Measurements from ENCODE around the gene DEAF1.

Gene DEAF1

DNA sequence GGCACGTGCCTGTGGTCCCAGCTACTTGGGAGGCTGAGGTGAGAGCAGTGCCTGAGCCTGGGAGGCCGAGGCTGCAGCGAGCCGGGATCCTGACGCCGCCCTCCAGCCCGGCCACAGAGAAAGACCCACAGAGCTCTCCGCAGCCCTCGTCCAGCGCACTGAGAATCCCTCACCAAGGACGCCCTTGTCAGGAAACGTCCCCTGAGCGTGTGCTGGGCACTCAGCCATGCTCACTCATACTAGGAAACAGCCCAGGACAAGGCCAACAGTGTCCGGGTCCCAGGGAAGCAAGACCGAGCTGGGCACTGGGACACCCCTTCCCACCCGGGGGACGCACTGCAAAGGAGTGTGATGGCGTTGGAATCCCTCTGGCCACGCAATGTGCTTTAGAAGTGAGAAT lies 14.5 kb downstream of the DEAF1 start:
- DNase-seq (ENCODE audit: low spot score), result no peak
- TF ChIP-seq, protein P1, sequence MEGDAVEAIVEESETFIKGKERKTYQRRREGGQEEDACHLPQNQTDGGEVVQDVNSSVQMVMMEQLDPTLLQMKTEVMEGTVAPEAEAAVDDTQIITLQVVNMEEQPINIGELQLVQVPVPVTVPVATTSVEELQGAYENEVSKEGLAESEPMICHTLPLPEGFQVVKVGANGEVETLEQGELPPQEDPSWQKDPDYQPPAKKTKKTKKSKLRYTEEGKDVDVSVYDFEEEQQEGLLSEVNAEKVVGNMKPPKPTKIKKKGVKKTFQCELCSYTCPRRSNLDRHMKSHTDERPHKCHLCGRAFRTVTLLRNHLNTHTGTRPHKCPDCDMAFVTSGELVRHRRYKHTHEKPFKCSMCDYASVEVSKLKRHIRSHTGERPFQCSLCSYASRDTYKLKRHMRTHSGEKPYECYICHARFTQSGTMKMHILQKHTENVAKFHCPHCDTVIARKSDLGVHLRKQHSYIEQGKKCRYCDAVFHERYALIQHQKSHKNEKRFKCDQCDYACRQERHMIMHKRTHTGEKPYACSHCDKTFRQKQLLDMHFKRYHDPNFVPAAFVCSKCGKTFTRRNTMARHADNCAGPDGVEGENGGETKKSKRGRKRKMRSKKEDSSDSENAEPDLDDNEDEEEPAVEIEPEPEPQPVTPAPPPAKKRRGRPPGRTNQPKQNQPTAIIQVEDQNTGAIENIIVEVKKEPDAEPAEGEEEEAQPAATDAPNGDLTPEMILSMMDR (IDR thresholded peaks at IDR 0.05; ENCODE audit: borderline replicate concordance, control extremely low read depth, extremely low read depth, insufficient read depth, missing control alignments), result no peak
- in situ Hi-C loops (cut with MboI; ENCODE audit: low sequenced_read_pairs, unreplicated experiment), result no loop called here

DNA sequence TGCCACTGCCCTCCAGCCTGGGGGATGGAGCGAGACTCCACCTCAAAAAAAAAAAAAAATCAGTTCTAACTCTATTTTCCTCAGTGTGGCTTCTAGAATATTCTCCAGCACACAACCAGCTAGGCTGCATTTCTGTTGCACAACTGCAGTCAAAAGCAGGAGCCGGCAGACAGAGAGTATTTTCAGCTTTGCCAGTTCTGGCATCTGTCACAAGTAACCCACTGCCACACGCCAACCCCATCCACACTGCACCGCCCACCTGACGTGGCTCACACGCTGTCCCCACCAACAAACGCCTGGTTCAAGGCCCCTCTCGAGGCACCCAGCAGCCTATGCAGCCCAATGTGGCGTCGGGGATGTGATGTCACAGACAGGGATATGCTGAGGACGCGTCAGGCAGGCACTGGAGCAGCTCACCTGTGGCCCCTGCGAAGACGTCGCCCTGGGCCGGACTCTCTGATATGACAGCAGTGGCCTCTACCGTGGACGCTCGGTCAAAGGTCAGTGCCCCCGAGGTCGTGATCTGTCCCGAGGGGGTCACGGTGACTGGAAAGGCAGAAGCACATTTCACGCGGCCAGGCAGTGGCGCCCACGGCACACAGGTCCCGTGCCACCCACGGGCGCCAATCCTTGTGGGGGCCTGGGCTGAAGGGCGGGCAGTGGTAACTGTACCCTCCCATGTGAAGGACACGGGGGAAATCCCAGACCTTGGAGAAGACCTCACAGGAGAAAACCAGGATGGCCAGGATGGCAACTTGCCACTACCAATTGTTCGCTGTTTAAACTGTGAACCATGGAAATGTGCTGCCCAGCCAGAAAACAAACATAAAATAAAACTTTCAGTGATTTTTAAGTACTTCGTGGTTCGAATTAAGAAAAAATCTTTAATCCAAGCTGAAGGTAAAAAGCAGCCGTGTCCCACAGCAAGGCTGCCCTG lies 15.5 kb downstream of the DEAF1 start:
- TF ChIP-seq, protein P1 (IDR thresholded peaks at IDR 0.05; ENCODE audit: borderline replicate concordance, control extremely low read depth, extremely low read depth, insufficient read depth, missing control alignments), result no peak
- DNase-seq (ENCODE audit: low spot score), result no peak
- in situ Hi-C loops (cut with MboI; ENCODE audit: low sequenced_read_pairs, unreplicated experiment), result no loop called here

DNA sequence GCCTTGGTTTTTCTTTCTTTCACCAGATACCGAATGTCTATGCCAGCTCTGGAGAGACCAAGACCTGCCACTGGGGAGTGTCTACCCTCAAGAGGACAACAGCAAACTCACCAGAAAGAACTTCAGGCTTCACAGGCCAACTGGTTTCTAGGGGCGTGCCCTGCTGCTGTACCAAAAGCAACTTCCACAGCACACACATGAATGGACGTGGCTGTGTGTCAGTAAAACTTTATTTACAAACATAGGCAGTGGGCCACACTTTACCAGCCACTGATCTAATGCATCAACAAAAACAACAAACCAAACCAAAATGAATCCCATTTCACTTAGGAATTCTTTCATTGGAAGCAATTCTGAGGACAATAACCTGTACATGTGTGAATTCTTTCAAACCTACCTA lies 16.7 kb downstream of the DEAF1 start:
- no peak for DNase-seq (ENCODE audit: low spot score)
- in situ Hi-C loops (cut with MboI; ENCODE audit: low sequenced_read_pairs, unreplicated experiment), result no loop called here
- TF ChIP-seq, protein P1 (IDR thresholded peaks at IDR 0.05; ENCODE audit: borderline replicate concordance, control extremely low read depth, extremely low read depth, insufficient read depth, missing control alignments), result no peak

DNA sequence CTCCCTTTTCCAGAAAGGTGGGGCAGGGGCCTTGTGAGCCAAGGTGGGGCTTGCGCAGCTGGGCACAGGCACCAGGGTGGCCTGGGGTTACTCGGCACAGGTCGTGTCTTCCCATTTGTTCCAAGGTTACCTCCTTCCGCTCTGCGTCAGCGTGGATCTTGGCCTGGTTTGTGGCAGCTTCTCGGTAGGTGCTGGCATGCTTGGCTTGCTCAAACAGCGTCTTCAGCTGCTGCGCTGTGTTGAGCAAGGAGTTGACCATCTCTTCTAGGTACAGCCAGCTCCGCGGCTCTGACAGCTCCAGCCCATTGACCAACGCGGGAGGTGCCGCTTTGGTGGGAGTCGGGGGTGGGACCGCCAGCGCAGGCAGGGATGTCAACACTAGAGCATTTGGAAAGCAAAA lies 20.6 kb downstream of the DEAF1 start:
- DNase-seq (ENCODE audit: low spot score), result no peak
- in situ Hi-C loops (cut with MboI; ENCODE audit: low sequenced_read_pairs, unreplicated experiment), result no loop called here
- TF ChIP-seq, protein P1 (IDR thresholded peaks at IDR 0.05; ENCODE audit: borderline replicate concordance, control extremely low read depth, extremely low read depth, insufficient read depth, missing control alignments), result no peak

DNA sequence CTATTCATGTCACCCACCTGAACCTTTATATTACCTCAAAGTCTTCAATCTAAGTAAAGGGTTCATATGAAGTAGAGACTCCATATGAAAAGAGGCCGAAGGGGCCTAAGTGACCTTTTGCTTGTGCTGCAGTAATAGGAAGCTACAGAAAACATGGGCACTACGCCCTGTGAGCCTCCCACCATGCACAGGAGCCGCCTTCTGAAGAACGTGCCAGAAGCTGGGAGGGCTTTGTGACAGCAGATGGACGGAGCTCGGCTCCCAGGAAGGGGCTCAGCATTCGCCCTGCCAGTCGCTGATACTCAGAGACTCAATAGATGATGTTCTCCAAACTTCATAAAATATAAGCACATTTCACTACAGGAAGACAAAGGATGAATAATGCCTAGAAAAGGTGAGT lies 21.2 kb downstream of the DEAF1 start:
- in situ Hi-C loops (cut with MboI; ENCODE audit: low sequenced_read_pairs, unreplicated experiment), result no loop called here
- DNase-seq (ENCODE audit: low spot score), result no peak
- TF ChIP-seq, protein P1 (IDR thresholded peaks at IDR 0.05; ENCODE audit: borderline replicate concordance, control extremely low read depth, extremely low read depth, insufficient read depth, missing control alignments), result no peak

DNA sequence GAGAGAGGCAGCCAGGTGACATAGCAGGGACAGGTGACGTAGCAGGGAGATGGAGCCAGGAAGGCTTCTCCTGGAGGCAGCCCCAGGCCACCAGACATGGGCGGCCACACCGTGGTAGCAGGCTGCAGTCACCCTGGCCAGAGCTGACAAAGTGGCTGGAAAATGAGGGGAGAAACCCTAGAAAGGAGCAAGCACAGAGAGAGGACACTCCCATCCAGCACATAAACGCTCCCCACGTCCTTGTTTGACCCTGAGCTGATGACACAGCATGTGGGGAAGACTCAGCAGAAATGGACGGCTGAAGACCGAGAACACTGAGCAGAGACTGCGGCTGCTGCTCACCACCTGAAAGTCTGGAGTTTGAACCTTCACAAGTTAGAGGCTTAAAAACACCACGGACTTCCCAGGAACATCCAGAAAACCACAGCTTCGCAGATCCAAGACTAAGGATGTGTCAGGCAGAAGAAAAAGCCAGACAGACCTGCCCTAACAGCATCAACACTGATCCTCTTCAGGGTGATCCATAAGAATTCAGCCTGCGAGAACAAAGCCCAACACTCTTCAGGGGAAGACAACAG lies 29.2 kb downstream of the DEAF1 start:
- in situ Hi-C loops (cut with MboI; ENCODE audit: low sequenced_read_pairs, unreplicated experiment), result no loop called here
- TF ChIP-seq, protein P1 (IDR thresholded peaks at IDR 0.05; ENCODE audit: borderline replicate concordance, control extremely low read depth, extremely low read depth, insufficient read depth, missing control alignments), result no peak
- DNase-seq (ENCODE audit: low spot score), result no peak
